ENCODE measurements around the gene DGKG. TPM values are rescaled to one million over a fixed set of nuclear protein-coding genes. Genes with fewer than 3 reads are reported as not detected.

The DGKG gene
- total and polyA plus RNA-seq, 9 of the 15 experiments (the other 6 are each of a cell fraction or from before 2014, with no cell fraction given): 0.01 to 0.36 (median 0.15) TPM

GRCh38 chr3:186152361-186152798, 209.7 kb downstream of the DGKG start (continued):
- TF ChIP-seq CHD7 (IDR thresholded peaks at IDR 0.05; ENCODE audit: low read depth, low read length): no peak
